ENCODE results near the gene CD8A.

DNA sequence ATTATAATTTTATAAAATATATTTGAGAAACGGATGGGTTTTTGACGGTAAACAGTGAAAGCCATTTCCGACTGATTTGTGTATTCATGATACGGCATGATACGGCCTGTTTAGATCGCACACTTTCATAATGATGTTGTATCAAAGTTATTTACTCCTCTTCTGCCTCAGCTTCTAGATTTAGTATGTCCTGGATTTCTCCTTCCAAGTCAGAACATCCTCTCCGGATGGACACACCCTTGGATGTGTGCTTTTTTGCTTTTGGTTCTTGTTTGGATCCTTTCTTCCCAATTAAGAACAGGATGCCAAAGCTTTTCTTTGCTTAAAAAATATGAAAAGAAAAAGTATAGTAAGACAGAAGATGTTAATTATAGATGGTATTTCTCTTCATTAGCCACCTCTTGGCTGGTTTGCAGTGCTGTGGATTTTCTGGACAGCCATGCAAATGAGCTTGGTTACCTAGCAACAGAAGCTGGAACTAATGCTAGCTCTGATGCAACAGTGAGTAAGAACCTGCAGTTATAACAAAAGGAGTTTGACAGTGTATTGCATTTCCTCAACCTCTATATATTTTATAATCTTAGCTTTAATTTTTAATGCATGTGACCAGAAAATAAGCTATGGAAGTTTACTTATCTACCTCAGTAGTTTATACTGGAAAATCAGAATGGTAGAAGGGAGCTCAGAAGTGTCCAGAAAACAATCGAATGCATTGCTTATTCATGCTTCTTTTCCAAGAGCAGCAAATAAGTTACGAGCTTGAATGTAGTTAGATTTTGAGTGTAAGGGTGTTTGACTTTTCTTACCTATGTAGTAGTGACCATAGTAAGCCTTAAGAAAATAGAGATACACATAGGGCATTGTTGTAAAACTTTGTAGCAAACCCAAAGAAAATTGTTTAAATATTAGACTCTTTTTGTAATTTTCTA is 42.7 kb downstream of the CD8A start:
- TF ChIP-seq POLR2A (IDR thresholded peaks at IDR 0.05; ENCODE audit: low read depth, low read length) (no peak), POLR2AphosphoS5 (IDR thresholded peaks at IDR 0.05; ENCODE audit: low read depth, low read length) (no peak)

Data from GM12892 (cell line).